ENCODE results near the gene COLGALT1. TPM values are rescaled to one million over a fixed set of nuclear protein-coding genes. Genes with fewer than 3 reads are reported as not detected.

The COLGALT1 gene
- 143 TPM for polyA plus RNA-seq (2012; ENCODE audit: insufficient read length, low read depth)

GRCh38 chr19:17555480-17555928, at the start of gene COLGALT1:
Gene COLGALT1, plus strand, starts transcription at chr19:17555649. Its CDS starts 65 bp downstream, at chr19:17555714.
- TF ChIP-seq FOXP2 (optimal IDR thresholded peaks at IDR 0.05; ENCODE audit: borderline replicate concordance, extremely low read depth, extremely low read length, insufficient read depth) (peak; percentile 83), REST (IDR thresholded peaks at IDR 0.05; ENCODE audit: insufficient read depth in 1 of 2, low read depth in 2 of 2, low read length in 2 of 2) (no peak), SIN3A (IDR thresholded peaks at IDR 0.05; ENCODE audit: borderline replicate concordance, insufficient read depth, low read length) (no peak)

DNA sequence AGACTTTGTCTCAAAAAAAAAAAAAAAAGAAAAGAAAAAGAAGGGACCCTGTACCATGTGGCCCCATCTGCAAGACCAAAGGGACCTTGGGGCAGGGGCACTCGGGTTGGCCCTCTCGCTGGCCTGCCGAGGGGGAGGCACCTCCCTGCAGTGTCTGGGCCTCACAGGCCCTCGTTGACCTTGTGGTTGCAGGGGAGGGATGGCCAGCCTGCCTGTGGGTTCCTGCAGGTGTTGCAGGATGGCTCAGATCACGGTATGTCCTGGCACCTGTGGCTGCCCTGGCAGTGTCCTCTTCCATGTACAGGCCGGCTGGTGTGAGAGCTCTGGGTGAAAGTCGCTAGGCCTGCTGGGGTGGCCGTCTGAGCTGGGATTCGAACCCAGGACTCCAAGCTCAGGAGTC, 48.7 kb upstream of the COLGALT1 start:
- TF ChIP-seq FOXP2 (optimal IDR thresholded peaks at IDR 0.05; ENCODE audit: borderline replicate concordance, extremely low read depth, extremely low read length, insufficient read depth) (no peak), REST (IDR thresholded peaks at IDR 0.05; ENCODE audit: insufficient read depth in 1 of 2, low read depth in 2 of 2, low read length in 2 of 2) (no peak), SIN3A (IDR thresholded peaks at IDR 0.05; ENCODE audit: borderline replicate concordance, insufficient read depth, low read length) (no peak), POLR2AphosphoS5 (IDR thresholded peaks at IDR 0.05; ENCODE audit: low read depth, low read length) (no peak), TAF1 (IDR thresholded peaks at IDR 0.05; ENCODE audit: borderline replicate concordance, insufficient read depth, low read length) (no peak)

GRCh38 chr19:17510220-17510993, 45.0 kb upstream of the COLGALT1 start:
- TF ChIP-seq TAF1 (IDR thresholded peaks at IDR 0.05; ENCODE audit: borderline replicate concordance, insufficient read depth, low read length) (no peak), SIN3A (IDR thresholded peaks at IDR 0.05; ENCODE audit: borderline replicate concordance, insufficient read depth, low read length) (0 out of 2 replicates have a peak, but pooled peaks have one; percentile 7)

DNA sequence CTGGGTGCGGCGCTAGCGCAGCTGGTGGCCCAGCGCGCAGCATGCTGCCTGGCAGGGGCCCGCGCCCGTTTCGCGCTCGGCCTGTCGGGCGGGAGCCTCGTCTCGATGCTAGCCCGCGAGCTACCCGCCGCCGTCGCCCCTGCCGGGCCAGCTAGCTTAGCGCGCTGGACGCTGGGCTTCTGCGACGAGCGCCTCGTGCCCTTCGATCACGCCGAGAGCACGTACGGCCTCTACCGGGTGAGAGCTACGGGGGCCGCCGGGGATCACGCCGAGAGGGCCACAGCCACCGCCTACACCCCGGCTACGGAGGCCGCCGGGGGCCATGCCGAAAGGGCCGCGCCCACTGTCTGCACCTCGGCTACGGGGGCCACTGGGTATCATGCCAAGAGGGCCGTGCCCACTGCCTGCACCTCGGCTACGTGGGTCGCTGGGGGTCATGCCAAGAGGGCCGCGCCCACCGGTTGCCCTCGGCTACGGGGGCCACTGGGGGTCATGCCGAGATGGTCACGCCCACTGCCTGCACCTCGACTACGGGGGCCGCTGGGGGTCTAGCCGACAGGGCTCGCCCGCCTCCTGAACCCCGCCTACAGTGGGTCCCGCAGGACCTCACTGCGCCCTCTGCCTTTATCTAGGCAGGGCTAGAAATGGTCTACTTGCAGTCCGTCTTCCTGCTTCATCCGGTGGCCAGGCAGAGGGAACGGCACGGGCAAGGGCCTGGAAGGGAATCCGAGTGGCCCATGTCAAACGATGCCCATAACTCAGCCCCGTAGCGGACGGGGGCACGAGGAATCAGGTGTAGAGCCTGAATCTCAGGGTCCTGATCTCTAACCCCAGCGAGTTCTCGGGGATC, 43.5 kb upstream of the COLGALT1 start:
- peak; percentile 78 for TF ChIP-seq FOXP2 (optimal IDR thresholded peaks at IDR 0.05; ENCODE audit: borderline replicate concordance, extremely low read depth, extremely low read length, insufficient read depth)
- TF ChIP-seq TAF1 (IDR thresholded peaks at IDR 0.05; ENCODE audit: borderline replicate concordance, insufficient read depth, low read length) = no peak
- no peak for TF ChIP-seq SIN3A (IDR thresholded peaks at IDR 0.05; ENCODE audit: borderline replicate concordance, insufficient read depth, low read length)
- no peak for TF ChIP-seq POLR2AphosphoS5 (IDR thresholded peaks at IDR 0.05; ENCODE audit: low read depth, low read length)
- TF ChIP-seq REST (IDR thresholded peaks at IDR 0.05; ENCODE audit: insufficient read depth in 1 of 2, low read depth in 2 of 2, low read length in 2 of 2) = no peak

DNA sequence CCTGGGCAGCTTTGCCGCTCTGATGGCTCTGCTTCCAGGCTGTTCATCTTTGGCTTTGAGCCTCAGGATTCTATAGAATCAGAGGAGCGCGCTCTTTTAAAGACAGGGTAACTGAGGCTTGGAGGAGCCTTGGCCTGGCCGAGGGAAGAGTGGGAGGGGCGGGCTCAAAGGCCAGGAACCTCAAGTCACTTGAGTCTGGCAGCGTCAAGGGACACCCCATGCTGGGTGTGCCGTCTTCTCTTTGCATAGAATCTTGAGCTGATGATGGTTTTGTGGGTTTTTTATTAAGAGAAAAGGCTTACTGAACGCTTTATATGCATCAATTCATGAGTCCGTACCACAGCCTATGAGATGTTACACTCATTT, 42.9 kb upstream of the COLGALT1 start:
- TF ChIP-seq REST (IDR thresholded peaks at IDR 0.05; ENCODE audit: insufficient read depth in 1 of 2, low read depth in 2 of 2, low read length in 2 of 2) (no peak), SIN3A (IDR thresholded peaks at IDR 0.05; ENCODE audit: borderline replicate concordance, insufficient read depth, low read length) (no peak), TAF1 (IDR thresholded peaks at IDR 0.05; ENCODE audit: borderline replicate concordance, insufficient read depth, low read length) (no peak), FOXP2 (optimal IDR thresholded peaks at IDR 0.05; ENCODE audit: borderline replicate concordance, extremely low read depth, extremely low read length, insufficient read depth) (no peak), POLR2AphosphoS5 (IDR thresholded peaks at IDR 0.05; ENCODE audit: low read depth, low read length) (no peak)

Measured in PFSK-1 (cell line).